HG03575 (cell line): ENCODE results near the gene EXOSC7.
"Not testable (repeated sequence)": the region's sequence is repeated elsewhere in the genome, so short reads cannot be mapped to it uniquely, and the experiment has no call there.

Experiments used
- ATAC-seq: cut with Tn5 transposase; IDR thresholded peaks from one replicate; pipeline ENCODE4 v1.9.1; 2021; ENCODE audit not compliant: unreplicated experiment, insufficient number of reproducible peaks, low FRiP score; ENCODE audit errors: extremely low read depth

The EXOSC7 gene

GRCh38 chr3:45037720-45038455 lies 61.8 kb downstream of the EXOSC7 start:
- ATAC-seq = peak; percentile 34

GRCh38 chr3:45041666-45042065 lies 65.6 kb downstream of the EXOSC7 start:
- no peak for ATAC-seq

GRCh38 chr3:45042162-45042561 lies 66.1 kb downstream of the EXOSC7 start:
- no peak for ATAC-seq

- no peak for ATAC-seq
Observed at GRCh38 chr3:45043728-45044299, 67.8 kb downstream of the EXOSC7 start.

- no peak for ATAC-seq
Observed at GRCh38 chr3:45048244-45048643, 72.2 kb downstream of the EXOSC7 start.

- ATAC-seq = no peak
Observed at GRCh38 chr3:45049807-45050206, 73.8 kb downstream of the EXOSC7 start.

- ATAC-seq = no peak
Observed at GRCh38 chr3:45051685-45052084, 75.6 kb downstream of the EXOSC7 start.

- ATAC-seq = not testable (repeated sequence)
Observed at GRCh38 chr3:45053805-45054195, 77.8 kb downstream of the EXOSC7 start.

GRCh38 chr3:45054196-45054857 lies 78.3 kb downstream of the EXOSC7 start:
- ATAC-seq = no peak

- no peak for ATAC-seq
Observed at GRCh38 chr3:45055032-45055410, 79.0 kb downstream of the EXOSC7 start.

GRCh38 chr3:45055411-45056143 lies 79.5 kb downstream of the EXOSC7 start:
- ATAC-seq = no peak

- no peak for ATAC-seq
Observed at GRCh38 chr3:45056608-45057301, 80.7 kb downstream of the EXOSC7 start.

- no peak for ATAC-seq
Observed at GRCh38 chr3:45057557-45057956, 81.5 kb downstream of the EXOSC7 start.

- no peak for ATAC-seq
Observed at GRCh38 chr3:45059132-45059531, 83.1 kb downstream of the EXOSC7 start.

- ATAC-seq = no peak
Observed at GRCh38 chr3:45060165-45060892, 84.3 kb downstream of the EXOSC7 start.
